HG02981 (cell line): ENCODE data around the gene LPCAT1.
"Not testable (repeated sequence)": the region's sequence is repeated elsewhere in the genome, so short reads cannot be mapped to it uniquely, and the experiment has no call there.

Source experiments
- ATAC-seq: cut with Tn5 transposase; IDR thresholded peaks from one replicate; pipeline ENCODE4 v1.9.1; 2021; ENCODE audit warnings: mild to moderate bottlenecking, moderate library complexity; ENCODE audit not compliant: unreplicated experiment

The LPCAT1 gene

DNA sequence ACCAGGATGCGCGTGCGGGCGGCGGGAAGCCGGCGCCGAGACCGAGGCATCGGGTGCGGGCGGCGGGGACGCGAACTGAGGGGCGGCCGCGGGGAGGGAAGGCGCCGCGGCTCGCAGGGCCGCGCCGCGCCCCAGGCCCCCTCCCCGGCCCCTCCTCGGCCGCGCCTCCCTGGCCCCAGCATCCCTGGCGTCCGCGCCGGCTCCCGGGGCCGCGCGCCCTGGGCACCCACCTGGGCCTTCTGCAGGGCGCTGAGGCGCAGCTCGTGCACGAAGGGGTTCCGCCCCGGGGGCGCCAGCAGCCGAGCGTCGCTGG lies 324 bp downstream of the LPCAT1 start:
- peak; percentile 36 for ATAC-seq

DNA sequence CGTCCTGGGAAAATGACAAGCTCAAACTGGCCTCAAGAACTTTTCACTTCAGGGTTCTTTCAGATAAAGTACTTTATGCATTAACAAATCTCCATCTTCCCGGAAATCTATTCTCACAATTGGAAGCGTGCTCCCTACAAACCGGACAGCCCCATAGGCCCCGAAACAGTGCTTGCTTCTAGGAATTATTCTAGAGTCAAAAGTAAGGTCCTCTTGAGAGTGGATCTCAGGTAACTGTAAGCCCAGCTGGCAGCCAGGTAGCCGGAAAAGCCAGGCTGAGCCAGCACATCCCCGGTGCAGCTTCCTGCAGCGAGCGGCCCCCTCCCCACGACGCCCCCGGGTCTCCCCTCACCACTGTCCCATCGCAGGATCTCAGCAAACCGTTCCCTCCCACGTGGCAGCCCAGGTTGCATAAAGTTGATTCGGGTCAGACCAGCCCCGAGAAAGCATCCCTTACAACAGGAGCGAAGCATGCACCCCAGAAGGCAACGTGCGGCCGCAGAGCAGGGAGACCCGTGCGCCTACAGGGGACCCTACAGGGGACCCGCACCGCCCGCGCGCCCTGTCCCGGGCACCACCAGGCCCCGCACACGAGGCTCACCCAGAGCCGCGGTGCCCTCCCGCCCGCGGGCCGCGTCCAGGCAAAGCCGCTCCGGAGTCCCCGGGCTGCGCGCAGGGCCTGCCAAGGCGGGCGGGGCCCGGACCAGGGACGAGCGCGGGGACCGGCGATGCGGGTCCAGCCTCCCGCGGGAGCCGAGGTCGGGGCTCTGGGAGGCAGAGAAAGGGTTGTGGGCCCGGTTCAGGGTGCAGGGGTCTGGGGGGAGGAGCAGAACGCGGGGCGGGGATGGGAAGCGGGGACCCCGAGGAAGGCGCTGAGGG lies 920 bp downstream of the LPCAT1 start:
- ATAC-seq: no peak

DNA sequence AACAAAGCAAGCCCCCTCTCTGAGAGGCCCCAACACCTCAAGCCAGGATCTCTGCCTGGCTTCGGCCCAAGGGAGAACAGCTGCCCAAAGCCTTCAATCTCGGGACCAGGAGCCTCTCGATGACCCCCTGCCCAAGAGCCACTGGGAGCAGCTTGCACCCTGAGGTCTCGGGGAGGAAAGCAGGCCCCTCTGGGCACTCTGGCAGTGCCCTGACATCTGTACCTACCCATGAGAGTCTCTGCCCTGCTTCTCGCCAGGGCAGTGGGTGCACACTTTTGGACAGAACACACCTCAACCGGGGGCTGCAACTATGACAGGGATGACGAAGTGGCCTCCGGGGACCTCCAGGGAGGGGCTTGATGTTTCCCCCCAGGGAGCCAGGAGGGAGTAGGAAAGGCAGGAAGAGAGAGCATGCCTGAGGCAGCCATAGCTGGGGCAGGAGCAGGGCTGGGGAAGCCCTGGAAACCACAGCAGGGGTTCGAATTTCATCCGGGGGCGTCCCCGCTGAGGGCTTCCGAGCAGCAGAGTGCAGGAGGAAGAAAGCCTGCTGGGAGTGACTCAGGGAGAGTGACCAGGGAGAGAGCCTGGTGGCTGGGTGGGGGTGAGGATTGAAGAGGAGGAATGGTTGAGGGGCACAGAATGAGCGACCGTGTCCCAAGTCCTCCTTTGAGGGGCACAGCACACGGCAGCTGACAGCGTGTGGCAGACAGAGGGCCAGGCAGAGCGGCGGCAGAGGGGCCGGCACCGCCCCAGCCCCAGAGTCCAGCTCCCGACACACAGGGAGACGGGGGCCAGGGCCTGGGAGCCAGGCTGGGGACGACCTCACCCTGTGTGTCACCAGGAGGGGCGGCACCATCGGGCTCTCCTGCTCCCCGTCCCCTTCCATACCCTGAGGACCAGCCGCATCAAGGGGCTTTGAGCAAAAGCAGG lies 1.8 kb downstream of the LPCAT1 start:
- no peak for ATAC-seq

DNA sequence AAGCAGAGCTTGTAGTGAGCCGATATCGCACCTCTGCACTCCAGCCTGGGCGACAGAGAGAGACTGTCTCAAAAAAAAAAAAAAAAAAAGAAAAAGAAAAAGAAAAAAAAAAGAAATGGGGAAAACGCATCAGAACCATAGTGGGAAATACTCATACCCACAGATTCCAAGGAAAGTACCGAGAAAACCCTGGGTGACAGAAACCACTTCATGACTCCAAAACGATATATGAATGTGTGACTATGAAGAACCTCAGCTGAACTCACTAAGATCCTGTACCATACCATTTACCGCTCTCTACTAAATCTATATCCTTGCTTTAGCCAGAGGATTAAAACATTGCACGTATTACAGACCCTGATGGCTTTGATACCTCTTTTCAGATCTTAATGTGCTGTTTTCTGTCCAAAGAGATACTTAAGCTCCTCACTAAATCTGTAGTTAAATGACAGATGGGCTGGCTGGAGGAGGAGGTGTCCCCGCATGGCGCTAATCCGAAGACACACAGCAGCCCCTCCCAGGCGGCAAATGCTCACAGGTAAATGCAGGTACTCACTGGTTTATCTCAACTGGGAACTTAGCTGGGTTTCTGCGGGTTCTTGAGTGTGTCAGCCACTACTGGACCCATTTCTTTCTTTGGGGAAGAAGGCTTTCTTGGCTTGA lies 2.8 kb downstream of the LPCAT1 start:
- ATAC-seq: no peak

DNA sequence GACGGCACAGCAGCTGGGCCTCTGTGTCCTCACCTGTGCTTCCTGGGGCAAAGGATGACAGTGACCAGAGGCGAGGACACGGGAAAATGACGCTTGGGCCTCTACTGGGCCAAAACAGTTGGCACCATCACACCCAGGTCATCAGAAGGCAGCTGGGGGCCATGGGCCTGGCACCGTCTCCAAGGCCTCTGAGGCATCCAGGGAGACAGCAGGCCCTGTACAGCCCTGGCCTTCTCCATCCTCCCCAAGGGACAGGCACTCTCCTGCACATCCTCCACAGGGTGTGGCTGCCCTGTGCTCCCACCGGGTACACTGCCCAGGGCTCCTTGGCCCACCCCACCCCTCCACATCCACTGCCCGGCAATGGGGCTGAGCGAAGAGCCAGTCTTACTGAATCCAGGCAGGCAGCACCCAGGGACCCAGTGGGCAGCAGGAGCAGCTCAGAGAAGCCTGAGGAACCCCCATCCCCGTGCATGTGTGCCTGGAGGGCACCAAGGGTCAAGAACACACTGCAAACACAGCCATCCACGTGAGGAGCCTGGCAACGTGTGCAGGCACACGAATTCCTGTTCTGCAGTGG lies 4.0 kb downstream of the LPCAT1 start:
- no peak for ATAC-seq

DNA sequence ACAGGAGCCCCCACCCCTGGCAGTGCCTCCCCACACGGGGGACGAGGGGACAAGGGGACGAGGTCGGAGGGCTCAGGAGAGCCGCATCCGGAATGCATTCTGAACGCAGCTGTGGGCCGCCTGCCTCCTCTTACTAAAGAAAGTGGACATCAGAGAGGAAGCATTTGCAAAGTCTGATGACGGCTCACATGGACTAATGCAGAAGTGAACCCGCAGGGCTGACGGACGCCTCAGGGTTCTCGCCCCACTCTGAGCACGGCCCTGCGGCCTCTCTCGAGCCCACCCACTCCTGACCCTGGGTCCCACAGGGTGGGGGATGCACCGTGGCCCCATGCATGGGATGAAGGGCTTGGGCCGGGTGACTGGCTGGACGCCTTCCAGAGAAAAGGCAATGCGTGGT lies 5.9 kb downstream of the LPCAT1 start:
- no peak for ATAC-seq

DNA sequence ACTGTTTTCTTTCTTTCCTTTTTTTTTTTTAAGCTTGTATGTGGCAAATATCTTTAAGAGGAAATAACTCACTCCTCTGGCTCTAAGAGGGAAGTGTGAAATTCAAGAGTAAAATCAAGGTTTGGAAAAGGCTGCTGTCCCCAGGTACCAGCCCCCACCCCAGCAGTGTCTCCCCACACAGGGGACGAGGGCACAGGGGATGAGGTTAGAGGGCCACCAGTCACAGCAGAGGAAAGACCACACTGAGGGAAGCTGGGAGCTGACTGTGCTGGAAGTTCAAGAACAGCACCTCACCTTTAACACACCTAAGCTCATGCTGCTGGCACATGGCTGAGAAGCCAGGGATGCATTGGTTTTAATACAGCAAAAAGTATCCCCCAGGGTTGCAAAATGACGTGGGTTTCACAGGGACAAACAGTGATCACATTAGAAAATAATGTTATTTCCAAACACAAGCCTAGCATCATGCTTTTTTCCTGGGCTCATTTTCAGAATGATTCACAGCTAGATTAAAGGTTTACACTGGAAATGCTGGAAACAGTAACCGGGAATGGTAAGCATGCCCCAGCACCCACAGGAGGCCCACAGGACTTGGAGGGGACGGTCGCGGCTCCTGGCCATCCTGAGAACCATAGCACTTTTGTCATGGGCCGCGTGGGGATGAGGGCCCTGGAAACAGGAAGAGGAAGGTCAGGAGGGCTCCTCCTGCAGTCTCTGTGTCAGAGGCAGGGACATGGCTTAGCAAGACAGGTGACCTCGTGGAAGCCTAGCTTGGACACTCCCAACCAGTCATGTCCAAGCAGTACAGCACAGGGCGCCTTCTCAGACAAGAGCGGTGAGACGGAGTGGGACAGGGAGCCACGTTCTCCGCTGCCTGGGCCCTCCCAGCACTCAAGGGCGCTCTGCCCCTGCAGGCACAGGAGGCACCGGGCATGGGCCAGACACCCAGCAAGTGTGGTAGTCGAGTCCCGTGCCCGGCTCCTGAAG lies 6.9 kb downstream of the LPCAT1 start:
- no peak for ATAC-seq

DNA sequence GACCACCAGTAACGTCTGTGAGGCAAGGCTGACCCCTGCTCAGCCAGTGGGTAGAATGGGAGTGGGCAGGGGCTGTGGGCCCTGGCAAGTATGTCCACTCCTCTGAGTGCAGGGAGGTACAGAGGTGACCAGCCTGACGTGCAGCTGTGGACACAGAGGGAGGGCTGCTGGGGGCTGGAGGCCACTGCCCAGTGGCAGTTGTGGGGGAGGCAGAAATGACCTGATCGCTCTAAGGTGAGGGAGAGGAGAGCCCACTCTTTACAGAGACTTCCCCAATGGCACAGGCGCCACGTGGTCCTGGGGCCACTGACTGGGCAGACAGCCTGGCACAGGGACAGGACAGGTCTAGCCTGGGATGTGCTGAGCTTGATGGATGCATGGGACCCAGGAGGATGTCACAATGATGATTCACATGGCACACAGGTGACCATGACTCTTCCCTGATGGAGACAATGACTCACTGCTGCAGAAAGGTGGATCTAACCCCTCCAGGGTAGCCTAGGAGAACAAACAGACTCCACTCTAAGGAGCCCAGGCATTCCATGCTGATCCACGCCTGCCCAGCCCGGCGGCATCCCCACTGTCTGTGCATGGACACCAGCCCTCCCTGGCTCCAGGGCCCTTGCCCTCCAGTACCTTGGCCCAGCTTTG lies 7.7 kb downstream of the LPCAT1 start:
- ATAC-seq: no peak

DNA sequence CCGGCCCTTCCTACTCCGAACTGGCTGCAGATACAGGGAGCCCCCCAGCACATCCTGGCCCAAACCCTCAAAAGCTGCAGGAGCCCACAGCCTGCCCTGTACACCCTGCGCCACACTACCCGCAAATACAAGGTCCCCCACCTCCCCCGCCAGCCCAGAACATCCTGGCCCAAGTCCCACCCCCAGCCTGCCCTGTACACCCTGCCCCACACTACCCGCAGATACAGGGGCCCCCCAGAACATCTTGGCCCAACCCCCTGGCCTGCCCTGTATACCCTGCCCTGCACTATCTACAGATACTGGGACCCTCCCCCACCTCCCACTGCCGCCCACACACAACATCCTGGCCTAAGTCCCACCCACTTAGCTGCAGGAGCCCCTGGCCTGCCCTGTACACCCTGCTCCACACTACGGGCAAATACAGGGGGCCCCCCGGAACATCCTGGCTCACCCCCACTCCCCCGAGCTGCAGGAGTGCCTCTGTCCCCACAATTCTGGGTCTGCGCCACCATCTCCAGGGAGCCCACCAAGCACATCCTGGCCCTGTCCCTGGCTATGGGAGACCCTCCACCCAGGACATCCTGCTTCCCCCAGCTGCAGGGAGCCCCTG lies 8.3 kb downstream of the LPCAT1 start:
- ATAC-seq: no peak

DNA sequence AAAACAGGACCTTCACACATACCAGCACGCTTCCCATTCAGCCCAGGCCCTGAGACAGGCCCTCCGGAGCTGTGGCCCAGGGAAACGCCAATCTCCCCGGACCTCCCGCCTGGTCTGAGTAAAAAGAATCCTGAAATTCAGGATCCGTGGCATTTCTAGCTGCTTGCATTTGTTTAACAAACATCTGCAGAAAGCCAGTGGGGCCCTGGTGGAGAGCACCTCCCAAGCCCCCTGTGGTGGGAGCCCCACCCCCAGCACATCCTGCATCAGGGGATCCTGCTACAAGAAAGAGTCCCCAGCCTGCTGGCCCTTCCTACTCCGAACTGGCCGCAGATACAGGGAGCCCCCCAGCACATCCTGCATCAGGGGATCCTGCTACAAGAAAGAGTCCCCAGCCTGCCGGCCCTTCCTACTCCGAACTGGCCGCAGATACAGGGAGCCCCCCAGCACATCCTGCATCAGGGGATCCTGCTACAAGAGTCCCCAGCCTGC lies 8.9 kb downstream of the LPCAT1 start:
- ATAC-seq: not testable (repeated sequence)

DNA sequence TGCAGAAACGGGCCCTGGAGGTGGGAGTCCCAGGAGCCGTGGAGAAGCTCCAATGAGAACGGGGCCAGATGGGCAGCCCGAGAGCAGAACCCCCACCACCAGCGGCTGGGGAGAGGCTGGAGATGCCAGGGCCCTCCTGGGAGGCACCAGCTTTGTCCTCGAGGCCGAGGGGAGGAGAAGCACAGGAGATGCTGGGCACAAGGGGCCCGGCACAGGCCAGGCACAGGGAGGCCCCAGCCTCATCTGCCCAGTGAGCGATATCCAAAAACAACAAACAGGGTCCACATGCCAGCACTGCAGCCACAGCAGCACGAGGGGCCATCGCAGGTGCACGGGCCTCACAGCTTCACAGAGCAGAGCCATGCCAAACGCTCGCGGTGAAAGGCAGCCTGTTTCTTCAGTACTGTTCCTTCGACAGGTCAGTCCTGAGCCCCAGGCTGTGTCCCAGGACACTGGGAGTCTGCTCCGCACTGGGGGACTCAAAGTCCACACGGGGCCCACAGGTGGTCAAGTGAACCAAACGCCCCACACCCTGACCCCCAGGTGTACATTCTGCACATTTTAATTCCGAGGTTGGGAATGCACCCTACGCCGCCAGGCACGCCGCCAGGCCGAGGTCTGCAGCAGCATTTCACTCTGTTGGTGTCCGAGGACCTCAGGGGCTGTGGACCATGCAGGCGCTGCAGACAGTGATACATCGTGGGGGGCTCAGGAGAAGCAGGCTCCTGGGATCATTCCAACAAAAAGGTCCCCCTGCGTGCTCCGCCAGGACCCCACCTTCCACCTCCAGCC lies 9.5 kb downstream of the LPCAT1 start:
- ATAC-seq: no peak

DNA sequence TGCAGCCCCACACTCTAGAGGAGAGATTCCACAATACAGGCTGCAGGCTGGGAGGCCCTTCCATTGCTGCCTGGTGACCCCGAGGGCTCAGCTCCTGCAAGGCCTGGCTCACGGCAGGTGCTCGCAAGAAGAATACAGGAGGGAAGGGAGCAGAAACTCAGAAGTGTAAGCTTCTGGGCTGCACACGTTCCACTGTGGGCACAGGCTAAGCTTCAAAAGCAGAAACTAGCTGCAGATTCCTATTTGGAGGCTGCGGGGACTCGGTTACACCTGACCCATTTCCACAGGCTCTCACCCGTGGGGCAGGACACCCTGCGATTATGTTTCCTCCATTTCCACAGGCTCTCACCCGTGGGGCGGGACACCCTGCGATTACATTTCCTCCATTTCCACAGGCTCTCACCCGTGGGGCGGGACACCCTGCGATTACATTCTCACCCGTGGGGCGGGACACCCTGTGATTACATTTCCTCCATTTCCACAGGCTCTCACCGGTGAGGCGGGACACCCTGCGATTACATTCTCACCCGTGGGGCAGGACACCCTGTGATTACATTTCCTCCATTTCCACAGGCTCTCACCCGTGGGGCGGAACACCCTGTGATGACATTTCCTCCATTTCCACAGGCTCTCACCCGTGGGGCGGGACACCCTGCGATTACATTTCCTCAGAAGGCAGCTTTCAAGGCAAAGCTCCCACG lies 10.3 kb downstream of the LPCAT1 start:
- no peak for ATAC-seq

DNA sequence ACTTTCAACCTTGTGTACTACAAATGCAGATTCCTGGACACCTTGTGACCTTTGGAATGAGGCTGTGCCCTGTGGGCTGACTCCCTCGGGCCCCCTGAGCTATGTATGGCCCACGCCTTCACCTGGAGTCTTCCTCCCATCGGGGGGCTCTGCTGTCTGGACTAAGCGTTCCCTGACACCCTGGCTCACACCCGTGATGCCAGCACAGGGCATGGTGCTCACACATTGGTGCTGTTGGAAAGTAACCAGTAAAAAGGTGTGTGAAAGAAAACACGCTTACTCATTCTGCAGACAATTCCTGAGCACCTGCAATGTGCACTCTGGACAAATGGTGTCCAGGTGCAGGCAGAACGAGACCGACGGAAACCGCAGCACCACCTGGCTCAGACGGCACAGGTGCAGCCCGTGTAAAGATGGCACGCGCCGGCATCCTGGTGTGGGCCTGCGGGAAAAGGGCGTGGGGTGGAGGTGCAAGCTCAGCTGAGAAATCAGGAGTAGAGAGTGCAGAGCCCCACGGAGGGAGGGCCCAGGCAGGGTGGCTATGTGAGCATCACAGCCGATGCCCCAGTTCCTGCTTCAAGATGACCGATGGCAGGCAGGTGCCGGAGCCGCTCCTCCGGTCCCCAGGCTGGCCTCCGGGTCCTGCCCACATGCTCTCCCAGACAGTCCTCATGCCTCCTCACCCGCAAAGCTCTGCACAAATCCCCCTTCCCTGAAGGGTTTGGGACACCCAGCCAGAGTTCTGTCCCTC lies 11.0 kb downstream of the LPCAT1 start:
- no peak for ATAC-seq

DNA sequence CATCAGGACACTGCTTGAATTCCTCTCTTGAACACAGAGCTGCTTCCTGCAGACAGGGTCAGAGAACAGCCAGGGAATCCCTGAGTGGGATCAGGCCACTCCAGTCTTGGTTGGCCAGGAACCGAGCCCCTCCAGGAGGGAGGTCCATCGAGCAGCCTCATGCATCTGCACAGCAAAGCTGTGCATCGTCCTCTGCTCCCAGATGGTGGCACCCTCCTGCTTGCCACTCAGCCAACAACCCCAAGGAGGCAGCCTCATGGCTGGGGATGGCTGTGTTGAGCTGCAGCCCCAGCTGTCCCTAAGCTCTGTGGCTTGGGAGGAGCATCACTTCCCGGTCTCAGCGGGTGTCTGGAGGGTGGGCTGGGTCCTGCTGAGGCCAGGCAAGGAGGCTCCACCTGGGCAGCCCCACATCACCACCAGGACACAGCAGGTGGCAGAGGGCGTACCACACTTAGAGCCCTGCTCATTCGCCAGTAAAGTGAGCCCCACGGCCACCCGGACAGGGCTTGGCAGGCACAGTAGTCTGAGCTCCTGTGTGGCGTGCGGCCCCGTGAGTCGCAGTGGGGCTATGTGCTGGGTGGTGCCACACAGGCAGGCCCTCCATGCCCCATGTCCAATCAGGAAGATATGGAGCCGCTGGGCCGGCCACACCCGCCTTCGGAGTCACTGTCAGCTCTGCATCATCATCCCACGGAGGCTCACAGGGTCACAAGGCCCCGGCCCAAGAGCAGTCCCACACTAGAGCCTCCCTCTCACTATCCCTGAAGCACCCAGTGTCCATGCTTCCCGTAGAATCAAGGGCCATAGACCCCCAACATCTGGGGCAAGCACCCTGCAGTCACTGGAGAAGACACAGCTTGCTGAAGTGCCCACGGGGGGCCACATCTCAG lies 11.9 kb downstream of the LPCAT1 start:
- ATAC-seq: no peak

DNA sequence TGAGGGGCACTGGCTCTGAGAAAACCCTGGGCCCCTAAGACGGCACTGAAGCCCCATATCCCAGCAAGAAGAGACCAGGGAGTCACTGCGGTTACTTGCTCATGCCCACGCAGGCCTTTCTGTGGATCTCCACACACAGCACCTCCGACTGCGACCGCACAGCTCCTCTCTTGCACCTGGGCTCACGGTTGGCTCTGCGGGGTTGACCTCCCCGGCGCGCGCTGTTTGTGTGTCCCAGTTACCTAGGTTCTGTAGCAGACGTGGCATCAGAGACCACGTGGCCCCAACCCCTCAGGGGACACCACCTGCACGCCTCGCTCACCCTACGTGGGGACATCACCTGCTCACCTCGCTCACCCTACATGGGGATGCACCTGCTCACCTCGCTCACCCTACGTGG lies 12.7 kb downstream of the LPCAT1 start:
- ATAC-seq: no peak

DNA sequence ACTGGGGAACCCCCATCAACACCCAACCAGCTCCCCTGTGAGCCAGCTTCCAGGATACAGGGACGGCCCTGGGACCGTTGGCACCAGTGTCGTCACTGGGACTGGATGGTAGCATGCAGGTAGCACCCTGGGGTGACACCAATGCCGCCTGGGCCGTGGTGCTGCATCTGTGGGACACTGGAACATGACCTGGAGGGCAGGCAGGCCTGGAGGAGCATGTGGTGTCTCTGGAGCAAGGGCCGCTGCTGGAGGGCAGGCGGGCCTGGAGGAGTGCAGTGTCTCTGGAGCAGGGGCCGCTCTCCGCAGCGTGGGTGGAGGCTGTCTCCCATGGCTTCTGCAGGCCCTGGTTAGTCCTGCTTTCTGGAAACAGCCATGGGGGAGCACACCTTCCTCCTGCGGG lies 13.1 kb downstream of the LPCAT1 start:
- ATAC-seq: no peak
